Activated naive CD4-positive, alpha-beta T cell treated with anti-CD3 and anti-CD28 coated beads, Interleukin-2, amount 10 ng/mL, durations not matched to agents 7 days and 5 days (primary cell): ENCODE measurements around the gene JAG1.
"Not testable (repeated sequence)": the region's sequence is repeated elsewhere in the genome, so short reads cannot be mapped to it uniquely, and the experiment has no call there.

ENCODE experiments used
- CTCF ChIA-PET: fragments of 350-600 bp; sonication (Branson Sonifier 250); formaldehyde crosslinking; loops from one replicate; lab custom pipeline; 2021; ENCODE audit warnings: antibody characterized with exemption; lab: Charles Lee
- DNase-seq: peaks from one replicate; pipeline ENCODE4 v3.0.0-alpha.2; 2020
- H3K27ac Mint-ChIP-seq: one replicate; pipeline ENCODE4 v1.8.0; 2021; ENCODE audit warnings: mild to moderate bottlenecking, moderate library complexity, mixed read lengths
- H3K27me3 Mint-ChIP-seq: one replicate; pipeline ENCODE4 v1.8.0; 2021; ENCODE audit warnings: mild to moderate bottlenecking, mixed read lengths
- H3K36me3 Mint-ChIP-seq: one replicate; pipeline ENCODE4 v1.8.0; 2021; ENCODE audit warnings: mixed read lengths
- H3K4me1 Mint-ChIP-seq: one replicate; pipeline ENCODE4 v1.8.0; 2021; ENCODE audit warnings: mixed read lengths
- H3K4me3 Mint-ChIP-seq: one replicate; pipeline ENCODE4 v1.8.0; 2021; ENCODE audit warnings: mild to moderate bottlenecking, moderate library complexity, mixed read lengths
- H3K9me3 Mint-ChIP-seq: one replicate; pipeline ENCODE4 v1.8.0; 2021; ENCODE audit warnings: mixed read lengths

The JAG1 gene

DNA sequence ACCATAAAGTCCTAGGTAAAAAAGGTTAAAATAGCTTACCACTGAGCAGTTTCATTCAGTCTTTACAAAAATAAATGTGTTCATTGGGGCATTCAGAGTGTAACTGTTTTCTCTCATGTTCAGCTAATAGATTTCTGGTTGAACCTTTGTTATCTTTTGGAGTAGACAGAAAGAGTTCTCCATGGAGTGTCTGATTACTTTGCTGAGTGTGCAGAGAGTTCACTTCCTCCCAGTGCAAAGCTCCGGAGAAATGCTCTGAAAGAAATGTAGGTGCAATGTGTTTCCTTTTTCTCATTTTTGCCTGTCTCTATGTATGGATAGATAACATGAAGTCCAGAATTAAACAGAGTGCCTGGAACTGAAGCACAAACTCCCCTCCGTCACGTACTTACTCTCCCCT, 52.6 kb downstream of the JAG1 start:
- Mint-ChIP-seq H3K4me1 (no peaks in the 10 kb centered on the region), H3K4me3 (no peak overlapping the region)
- CTCF ChIA-PET = no interaction called here

DNA sequence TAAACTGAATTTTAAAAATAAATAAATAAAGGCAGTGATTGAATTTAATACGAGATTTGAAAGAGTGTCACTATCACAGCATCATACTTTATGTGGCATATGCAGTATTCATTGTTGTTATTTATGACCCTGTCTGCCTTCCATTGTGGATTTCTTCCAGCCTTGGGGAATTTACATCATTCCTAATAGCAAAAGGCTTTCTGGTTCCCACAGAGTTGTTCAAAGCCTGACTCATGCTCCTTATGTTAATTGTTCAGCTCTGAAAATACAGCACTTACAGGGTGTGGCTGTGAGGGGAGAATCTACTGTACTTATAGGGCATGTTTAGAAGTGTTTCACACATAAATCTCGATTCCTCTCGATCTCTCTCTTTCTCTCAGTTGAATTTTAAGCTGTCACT, 54.4 kb downstream of the JAG1 start:
- no peak for DNase-seq
- Mint-ChIP-seq H3K27me3 (no peaks in the 10 kb centered on the region), H3K9me3 (peaks cover 1% of the 10 kb centered on the region), H3K4me1 (no peaks in the 10 kb centered on the region), H3K36me3 (peaks cover 6% of the 10 kb centered on the region), H3K4me3 (no peak overlapping the region), H3K27ac (no peak overlapping the region)
- CTCF ChIA-PET = no interaction called here

More for the DNA sequence above, 52.6 kb downstream of the JAG1 start:
- no peak for DNase-seq
- Mint-ChIP-seq H3K36me3 (peaks cover 3% of the 10 kb centered on the region), H3K27me3 (no peaks in the 10 kb centered on the region), H3K9me3 (peaks cover 1% of the 10 kb centered on the region), H3K27ac (no peak overlapping the region)

DNA sequence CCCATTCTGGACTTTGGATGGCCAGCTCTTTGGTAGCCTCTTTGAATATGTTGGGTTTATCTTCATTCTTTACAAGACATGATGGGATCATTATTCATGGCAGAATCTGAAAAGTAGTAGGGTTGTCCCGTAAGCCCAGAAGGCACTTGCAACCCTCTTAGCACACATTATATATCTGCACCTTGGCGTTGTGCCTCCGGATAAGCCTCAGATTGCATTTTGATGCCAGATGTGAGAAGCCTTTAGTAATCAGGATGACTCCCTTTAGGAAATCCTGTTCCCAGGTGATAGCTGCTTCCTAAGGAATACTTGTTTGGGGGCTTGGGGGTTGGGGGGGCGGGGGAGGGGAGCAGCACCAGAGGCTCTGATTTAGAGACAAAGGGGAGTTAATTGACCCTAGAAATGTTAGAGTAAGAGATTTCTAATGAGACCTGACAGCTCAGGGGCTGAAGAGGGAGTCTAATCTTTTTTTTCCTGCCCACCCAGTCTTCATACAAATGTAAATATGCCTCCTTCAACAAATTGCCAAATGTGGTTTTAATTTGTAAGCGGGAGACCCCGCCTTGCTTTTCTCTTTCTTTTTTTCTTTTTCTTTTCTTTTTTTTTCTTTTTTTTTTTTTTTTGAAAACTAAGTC, 55.1 kb downstream of the JAG1 start:
- Mint-ChIP-seq H3K36me3 (peaks cover 9% of the 10 kb centered on the region), H3K4me3 (no peak overlapping the region)
- DNase-seq = no peak

DNA sequence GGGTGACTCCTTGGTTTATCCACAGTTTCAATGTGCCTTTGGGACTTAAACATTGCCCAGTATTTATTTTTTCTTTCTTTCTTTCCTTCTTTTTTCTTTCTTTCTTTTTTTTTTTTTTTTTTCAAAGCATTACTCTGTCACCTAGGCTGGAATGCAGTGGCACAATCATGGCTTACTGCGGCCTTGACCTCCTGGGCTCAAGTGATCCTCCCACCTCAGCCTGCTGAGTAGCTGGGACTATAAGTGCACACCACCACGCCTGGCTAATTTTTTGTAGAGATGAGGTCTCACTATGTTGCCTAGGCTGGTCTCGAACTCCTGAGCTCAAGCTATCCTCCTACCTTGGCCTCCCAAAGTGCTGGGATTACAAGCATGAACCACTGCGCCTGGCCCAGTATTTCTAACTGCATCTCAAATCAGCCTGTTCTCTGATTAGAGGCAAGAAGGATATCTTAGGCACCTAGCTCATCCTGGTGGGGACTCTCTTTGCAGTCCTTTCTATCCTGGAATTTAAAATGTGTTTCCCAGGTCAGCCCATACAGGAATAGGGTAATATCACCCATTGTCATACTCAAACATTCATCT, 56.2 kb downstream of the JAG1 start:
- CTCF ChIA-PET, H3K4me1 Mint-ChIP-seq, H3K4me3 Mint-ChIP-seq, H3K9me3 Mint-ChIP-seq, H3K27ac Mint-ChIP-seq, DNase-seq, H3K27me3 Mint-ChIP-seq: not testable (repeated sequence)
- H3K36me3 Mint-ChIP-seq = peaks cover 14% of the 10 kb centered on the region

More for the DNA sequence above, 55.1 kb downstream of the JAG1 start:
- Mint-ChIP-seq H3K27ac (no peak overlapping the region), H3K9me3 (no peaks in the 10 kb centered on the region), H3K4me1 (no peaks in the 10 kb centered on the region), H3K27me3 (no peaks in the 10 kb centered on the region)
- CTCF ChIA-PET = no interaction called here

DNA sequence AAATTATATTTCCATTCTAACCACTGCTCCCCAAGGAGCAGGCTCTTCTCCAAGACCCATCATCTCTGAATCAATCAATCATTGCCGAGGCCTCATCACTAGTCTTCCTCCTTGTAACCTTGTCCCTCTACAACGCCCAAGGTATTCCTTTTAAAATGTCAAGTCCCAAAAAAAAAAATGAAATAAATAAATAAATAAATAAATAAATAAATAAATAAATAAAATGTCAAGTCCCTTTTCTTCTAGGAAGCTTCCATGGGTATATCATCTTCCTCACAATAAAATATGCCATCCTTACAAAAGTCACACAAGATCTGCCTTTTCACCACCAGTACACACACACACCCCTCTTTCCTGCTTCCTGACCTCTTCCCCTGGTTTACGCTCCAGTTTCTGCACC, 57.6 kb downstream of the JAG1 start:
- DNase-seq = no peak
- Mint-ChIP-seq H3K36me3 (peaks cover 11% of the 10 kb centered on the region), H3K27me3 (no peaks in the 10 kb centered on the region), H3K9me3 (no peaks in the 10 kb centered on the region), H3K4me1 (no peaks in the 10 kb centered on the region), H3K4me3 (no peak overlapping the region), H3K27ac (no peak overlapping the region)
- CTCF ChIA-PET = no interaction called here

DNA sequence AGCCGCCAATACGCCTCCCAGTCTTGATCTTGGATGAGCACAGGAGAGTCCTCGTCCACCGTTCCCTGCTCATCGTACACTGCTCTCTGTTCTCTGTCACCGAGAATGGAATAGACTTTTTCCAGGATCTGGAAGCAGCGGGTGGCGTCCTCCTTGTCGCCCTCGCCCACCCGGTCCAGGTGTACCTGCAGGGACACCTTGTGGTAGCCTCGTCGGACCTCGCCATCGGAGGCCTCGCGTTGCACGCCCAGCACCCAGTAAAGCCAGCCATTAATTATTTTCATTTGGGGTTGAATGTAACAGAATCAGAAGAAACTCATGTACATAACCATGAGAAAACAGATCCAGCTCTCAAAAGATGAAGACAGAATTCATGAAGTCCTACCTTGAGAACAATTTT, 59.9 kb downstream of the JAG1 start:
- H3K4me1 Mint-ChIP-seq = no peaks in the 10 kb centered on the region
- no peaks in the 10 kb centered on the region for H3K9me3 Mint-ChIP-seq
- H3K36me3 Mint-ChIP-seq = peaks cover 11% of the 10 kb centered on the region
- H3K4me3 Mint-ChIP-seq = no peak overlapping the region
- no peaks in the 10 kb centered on the region for H3K27me3 Mint-ChIP-seq
- CTCF ChIA-PET = no interaction called here
- no peak for DNase-seq
- no peak overlapping the region for H3K27ac Mint-ChIP-seq

DNA sequence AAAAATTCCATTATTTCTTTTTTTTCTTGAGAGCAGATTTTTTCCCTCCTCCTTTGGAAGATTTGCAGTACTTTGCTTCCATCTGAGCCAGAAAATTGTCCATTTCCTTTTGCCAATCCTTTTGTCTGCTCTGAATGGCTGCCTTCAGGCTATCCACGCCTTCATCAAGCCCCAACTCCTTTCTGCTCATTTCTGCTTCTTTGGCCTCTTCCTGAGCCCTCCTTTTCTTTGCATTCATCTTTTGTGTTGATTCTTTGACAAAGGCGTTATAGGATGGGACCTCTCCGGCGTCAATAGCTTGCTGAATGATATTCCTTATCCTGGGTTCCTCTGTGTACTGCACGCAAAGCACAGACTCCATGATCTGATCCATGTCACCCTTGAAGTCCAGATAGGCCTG, 60.4 kb downstream of the JAG1 start:
- CTCF ChIA-PET, H3K4me3 Mint-ChIP-seq, H3K27me3 Mint-ChIP-seq, DNase-seq, H3K27ac Mint-ChIP-seq, H3K9me3 Mint-ChIP-seq, H3K4me1 Mint-ChIP-seq: not testable (repeated sequence)
- peaks cover 11% of the 10 kb centered on the region for H3K36me3 Mint-ChIP-seq

DNA sequence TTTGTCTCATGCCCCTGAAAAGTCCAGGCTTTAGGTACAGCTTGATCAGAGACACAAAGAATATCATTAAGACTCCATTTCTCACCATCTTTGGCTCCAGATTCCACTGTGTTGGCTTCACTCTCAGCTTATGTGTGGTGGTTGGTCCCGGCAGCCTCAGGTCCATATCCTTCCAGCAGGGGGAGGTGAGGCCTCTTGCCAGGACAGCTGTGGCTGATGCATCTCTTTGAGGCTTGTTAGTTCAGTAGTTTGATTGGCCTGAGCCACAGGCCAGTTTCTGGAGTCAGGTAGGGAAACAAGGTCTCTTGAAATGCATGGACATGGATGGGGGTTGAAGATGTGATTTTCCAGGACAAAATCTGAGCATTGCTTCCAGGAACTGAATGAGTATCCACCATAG, 62.4 kb downstream of the JAG1 start:
- H3K27ac Mint-ChIP-seq = no peak overlapping the region
- no peaks in the 10 kb centered on the region for H3K9me3 Mint-ChIP-seq
- H3K4me3 Mint-ChIP-seq = no peak overlapping the region
- no peak for DNase-seq
- H3K36me3 Mint-ChIP-seq = peaks cover 11% of the 10 kb centered on the region
- CTCF ChIA-PET = no interaction called here
- no peaks in the 10 kb centered on the region for H3K4me1 Mint-ChIP-seq
- no peaks in the 10 kb centered on the region for H3K27me3 Mint-ChIP-seq

DNA sequence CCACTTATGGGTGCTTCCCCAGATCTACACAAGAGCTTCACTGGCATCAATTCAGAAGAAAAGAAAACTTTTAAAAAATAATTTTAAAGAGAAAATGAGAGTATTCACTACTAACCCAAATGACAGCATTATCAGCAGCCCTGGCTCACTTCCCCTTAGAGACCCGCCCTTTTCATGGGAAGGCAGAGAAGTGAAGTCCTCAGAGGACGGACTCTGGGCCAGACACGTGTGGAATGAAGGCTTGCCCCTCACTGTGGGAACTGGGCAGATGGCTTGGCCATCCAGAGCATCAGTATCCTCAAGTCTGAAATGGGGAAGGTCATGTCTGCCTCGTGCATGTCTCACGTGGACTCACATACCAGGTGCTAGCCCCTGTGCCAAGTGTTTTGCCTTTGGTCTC, 63.5 kb downstream of the JAG1 start:
- Mint-ChIP-seq H3K27ac (no peak overlapping the region), H3K9me3 (no peaks in the 10 kb centered on the region), H3K27me3 (no peaks in the 10 kb centered on the region), H3K4me1 (no peaks in the 10 kb centered on the region), H3K36me3 (peaks cover 11% of the 10 kb centered on the region), H3K4me3 (no peak overlapping the region)
- CTCF ChIA-PET = no interaction called here
- DNase-seq = no peak

DNA sequence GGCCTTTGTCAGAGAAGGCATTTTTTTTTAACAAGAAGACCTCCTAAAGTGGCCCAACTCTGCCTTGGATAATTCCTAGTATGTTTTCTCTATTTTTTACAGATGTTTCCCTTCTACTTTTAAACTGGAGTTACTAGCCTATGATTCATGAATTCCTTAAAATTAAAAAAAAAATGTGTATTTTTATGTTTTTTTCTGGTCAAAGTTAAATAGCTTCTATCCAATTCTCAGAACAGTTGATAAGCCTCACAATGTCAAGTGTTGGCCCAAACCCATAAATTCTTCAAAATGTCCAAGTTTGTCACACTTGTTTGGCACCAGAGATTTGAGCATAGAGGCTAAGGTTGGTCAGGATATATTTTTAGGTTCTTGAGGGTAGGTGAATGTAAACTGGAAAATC, 64.0 kb downstream of the JAG1 start:
- H3K9me3 Mint-ChIP-seq = no peaks in the 10 kb centered on the region
- H3K4me3 Mint-ChIP-seq = no peak overlapping the region
- no peak for DNase-seq
- H3K27ac Mint-ChIP-seq = no peak overlapping the region
- H3K36me3 Mint-ChIP-seq = peaks cover 11% of the 10 kb centered on the region
- no peaks in the 10 kb centered on the region for H3K27me3 Mint-ChIP-seq
- no peaks in the 10 kb centered on the region for H3K4me1 Mint-ChIP-seq
- CTCF ChIA-PET = no interaction called here

DNA sequence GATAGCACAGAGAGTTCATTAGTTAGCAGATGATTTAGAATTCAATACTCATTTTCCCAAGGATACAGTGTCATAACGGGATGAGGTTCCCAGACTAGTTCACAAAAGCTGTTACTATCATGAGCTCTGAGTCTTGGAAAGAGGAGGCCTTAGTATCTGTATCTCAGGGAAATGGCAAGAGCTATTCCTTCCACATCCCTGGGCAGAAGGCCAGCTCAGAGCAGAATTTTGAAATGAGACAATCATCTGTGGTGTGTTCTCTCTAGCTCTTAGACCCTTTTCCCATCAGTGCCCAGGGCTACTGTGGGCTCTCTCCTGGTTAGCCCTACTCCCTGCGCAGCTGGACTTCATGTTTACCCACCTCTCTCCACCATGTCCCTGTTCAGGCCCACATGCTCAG, 64.5 kb downstream of the JAG1 start:
- Mint-ChIP-seq H3K27ac (no peak overlapping the region), H3K36me3 (peaks cover 9% of the 10 kb centered on the region)
- CTCF ChIA-PET = no interaction called here

DNA sequence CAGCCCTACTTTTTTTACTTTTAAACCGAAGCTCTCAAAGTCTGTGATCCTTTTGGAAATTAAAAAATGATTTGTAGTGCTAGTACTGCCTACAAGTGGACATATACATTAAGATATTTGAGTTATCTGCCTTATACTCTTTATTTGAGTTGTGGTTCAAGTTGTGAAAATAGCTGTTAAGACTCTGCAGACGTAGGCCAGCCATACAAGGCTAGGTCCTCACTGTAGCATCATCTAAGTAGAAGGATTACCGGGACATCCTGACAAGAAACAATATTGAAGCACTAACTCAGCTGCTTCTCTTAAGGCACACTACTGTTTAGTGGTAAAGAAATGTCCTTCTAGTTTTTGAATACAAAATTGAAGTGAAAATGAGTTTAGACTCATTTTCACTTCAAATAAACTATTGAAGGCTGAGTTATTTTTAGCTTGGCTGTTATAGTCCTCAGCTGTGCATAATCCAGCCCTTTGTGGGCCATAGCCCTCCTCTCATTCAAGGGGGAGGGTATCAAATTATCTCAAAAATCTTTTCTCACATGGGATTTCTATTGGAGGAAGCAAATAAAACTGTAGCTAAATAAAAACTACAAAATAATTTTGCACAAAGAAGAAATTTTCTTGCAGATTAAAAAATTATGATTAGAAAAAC, 68.1 kb downstream of the JAG1 start:
- no peaks in the 10 kb centered on the region for H3K9me3 Mint-ChIP-seq

More for the DNA sequence above, 64.5 kb downstream of the JAG1 start:
- no peaks in the 10 kb centered on the region for H3K9me3 Mint-ChIP-seq
- no peaks in the 10 kb centered on the region for H3K27me3 Mint-ChIP-seq
- no peaks in the 10 kb centered on the region for H3K4me1 Mint-ChIP-seq
- no peak for DNase-seq
- no peak overlapping the region for H3K4me3 Mint-ChIP-seq

DNA sequence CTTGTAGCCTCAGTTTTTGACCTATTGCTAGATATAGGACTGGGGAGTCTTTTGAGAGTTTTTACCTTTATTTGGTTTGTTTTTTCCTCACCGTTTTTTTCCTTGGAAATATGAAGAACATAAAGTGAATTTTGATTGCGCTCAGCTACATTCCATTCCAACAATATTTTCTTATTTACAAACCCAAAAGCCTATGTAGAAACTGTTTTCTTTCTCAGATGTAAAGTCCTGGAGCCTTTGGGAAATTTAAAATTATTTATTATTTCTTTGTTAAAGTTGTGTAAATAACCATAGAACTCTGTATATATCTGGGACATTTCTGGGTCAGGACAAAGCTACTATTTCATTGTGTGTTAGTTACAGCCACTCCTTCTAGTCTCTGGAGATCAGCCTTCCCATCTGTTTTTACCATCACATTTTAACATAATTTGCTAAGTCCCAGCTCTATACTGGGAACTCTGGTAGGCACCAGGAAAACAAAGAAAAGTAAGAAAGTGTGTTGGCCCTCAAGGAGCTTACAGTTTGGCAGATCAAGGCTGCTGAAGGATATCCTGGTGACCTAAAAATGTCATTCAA, 68.8 kb downstream of the JAG1 start:
- Mint-ChIP-seq H3K9me3 (no peaks in the 10 kb centered on the region), H3K36me3 (peaks cover 14% of the 10 kb centered on the region), H3K4me3 (no peak overlapping the region), H3K27me3 (no peaks in the 10 kb centered on the region), H3K4me1 (no peaks in the 10 kb centered on the region), H3K27ac (no peak overlapping the region)
- DNase-seq = no peak
- CTCF ChIA-PET = interaction anchor here (0.6 kb wide), 1 partner anchor 12 kb away, joined by 3 read pairs; no protein-coding TSS in a partner anchor

More for the DNA sequence above, 68.1 kb downstream of the JAG1 start:
- no peak overlapping the region for H3K27ac Mint-ChIP-seq
- no peak for DNase-seq
- no peaks in the 10 kb centered on the region for H3K27me3 Mint-ChIP-seq
- CTCF ChIA-PET = interaction anchor here (0.6 kb wide), 1 partner anchor 13 kb away, joined by 3 read pairs; no protein-coding TSS in a partner anchor
- no peak overlapping the region for H3K4me3 Mint-ChIP-seq
- peaks cover 14% of the 10 kb centered on the region for H3K36me3 Mint-ChIP-seq
- no peaks in the 10 kb centered on the region for H3K4me1 Mint-ChIP-seq

DNA sequence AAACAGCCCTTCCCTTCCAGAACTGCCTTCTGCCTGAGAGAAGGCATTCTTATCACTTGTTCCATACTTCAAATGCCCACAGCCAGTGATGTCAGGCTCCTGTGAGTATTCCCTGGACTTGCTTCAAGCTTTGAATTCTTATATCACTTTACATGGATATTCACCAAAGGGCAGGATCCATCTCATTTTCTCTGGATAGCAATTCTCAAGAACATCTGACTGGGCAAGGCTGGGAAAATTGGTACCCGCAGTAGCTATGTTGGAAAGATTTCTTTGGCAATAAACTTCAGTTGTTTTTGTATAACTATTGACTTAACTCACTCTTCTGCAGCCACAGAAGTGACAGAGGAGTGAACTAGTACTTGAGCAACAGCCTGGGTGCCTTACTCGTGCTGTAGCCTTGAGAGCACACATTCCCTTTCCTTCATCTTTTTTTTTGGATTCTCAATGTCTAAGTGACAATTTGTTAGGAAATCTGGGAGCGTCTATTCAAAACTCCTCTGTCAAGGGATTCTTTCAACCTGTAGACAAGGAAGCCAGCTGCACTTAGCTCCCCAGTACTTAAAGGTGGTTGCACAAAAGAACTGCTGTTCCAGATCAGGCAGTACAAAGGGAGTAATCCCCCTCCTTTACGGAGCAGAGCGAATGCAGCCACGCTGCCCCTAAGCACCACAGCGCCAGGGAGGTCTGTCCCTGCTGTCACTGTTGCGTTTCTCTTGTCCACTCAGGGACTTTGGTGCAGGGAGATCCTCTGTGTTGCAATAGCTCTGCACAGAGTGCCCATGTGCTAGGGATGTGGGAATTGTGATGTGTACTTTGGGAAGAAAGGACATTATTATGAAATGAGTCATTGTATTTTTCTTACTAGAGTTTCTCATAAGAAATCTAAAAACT, 69.6 kb downstream of the JAG1 start:
- Mint-ChIP-seq H3K4me1 (no peaks in the 10 kb centered on the region), H3K27ac (no peak overlapping the region), H3K9me3 (no peaks in the 10 kb centered on the region), H3K27me3 (no peaks in the 10 kb centered on the region), H3K4me3 (no peak overlapping the region), H3K36me3 (peaks cover 14% of the 10 kb centered on the region)
- CTCF ChIA-PET = no interaction called here
- no peak for DNase-seq
